ENCODE results near the gene ZNF768.
"Not testable (repeated sequence)": the region's sequence is repeated elsewhere in the genome, so short reads cannot be mapped to it uniquely, and the experiment has no call there.

ZNF768 gene

DNA sequence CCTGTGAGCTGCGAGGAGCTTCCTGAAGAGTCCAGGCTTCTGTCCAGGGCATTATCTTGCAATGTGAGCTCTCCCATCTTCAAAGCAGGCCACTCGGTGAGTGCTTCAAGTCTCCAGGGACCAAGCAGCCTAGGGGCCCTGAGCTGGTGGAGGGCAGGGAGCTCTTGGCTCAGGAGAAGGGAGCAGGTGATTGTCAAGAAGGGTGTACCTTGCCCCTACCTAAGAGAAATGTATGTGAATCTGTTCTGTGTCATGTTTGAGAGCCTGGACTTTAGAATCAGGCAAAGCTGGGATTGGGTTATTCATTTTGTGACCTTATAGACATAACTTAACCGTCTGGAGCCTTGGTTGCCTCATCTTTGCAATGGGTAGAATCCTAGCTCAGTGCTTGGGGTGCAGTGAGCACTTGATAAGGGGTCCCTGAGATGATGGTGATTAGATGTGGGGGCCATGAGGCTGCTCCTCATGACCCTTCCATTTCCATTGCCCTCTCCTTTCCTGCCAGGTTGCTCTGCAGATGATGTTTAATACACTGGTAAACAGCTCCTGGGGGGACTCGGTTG lies 15.9 kb downstream of the ZNF768 start:
- DNase-seq (ENCODE audit: low spot score) = no peak

DNA sequence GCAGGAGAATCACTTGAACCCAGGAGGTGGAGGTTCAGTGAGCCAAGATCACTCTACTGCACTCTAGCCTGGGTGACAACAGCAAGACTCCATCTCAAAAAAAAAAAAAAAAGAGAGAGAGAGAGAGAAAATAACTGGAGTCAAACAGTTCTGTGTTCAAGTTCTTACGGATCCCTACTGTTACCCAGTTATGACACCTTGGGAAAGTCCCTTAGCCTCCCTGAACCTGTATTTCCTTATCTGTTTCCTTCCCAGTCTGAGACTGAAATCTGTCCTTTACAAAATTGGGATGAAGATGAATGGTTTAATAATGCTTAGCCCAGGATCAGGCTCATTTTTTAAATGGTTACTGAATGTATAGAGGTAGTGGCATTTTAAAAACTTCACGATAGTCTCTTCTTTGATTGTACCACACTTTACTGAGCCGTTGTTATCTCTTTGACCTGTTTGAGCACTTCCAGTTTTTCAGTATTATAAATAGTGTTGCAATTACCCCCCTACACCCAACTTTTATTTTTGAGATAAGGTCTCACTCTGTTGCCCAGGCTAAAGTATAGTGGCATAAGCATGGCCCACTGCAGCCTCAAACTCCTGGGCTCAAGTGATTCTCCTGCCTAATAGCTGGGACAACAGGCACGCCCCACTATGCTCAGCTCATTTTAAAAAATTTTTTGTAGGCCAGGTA lies 17.1 kb downstream of the ZNF768 start:
- no peak for DNase-seq (ENCODE audit: low spot score)

DNA sequence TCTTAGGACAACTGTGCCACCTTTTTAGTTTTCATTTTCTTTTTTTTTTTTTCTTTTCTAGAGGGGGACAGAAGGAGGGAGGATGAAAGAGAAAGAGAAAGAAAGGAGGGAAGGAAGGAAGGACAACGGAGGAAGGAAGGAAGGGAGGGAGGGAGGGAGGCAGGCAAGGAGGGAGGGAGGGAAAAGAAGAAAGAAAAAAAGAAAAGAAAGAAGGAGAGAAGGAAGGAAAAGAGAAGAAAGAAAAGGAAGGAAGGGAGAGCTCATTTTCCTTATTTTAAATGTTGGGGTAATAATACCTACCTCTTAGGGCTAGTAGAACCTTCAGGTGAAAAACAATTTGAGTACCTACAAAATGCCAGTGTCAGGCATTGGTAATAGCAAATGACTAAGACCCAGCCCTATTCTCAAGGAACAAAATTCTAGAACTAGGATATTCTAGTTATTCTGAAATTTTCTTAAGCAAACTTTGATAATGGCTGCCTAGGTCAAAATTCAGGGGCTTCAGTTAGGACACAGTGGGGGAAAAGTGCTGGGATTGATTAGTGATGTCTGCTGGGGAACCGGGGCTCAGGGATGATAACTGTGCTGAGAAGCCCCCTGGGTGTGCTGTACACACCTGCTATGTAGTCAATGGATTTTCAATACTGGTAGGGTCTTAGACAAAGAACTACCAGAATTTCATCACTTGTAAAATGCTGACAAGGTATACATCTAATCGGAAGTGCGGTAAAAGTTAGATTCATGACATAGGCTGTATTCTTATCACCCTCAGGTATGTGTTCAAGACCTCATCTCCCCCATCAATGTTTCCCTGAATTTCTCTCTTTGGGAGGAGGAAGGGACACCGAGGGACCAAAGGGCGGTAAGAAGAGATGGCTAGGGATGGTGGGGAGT lies 22.7 kb downstream of the ZNF768 start:
- DNase-seq (ENCODE audit: low spot score) = no peak

DNA sequence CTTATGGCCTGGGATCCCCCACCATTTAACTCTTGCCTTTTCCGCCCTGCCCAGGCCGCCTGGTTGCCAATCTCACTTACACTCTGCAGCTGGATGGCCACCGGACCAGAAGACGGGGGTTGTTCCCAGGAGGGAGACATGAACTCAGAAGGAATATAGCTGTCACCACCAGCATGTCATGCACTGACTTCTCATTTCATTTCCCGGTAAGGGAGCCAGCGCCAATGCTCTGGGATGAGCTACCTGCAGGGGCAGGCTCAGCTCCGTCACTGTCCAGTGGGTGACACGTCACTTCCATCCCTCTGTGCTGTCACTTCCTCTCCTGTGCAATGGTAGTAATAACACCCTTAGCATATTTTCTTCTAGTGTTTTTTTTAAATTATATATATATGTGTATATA lies 27.1 kb downstream of the ZNF768 start:
- DNase-seq (ENCODE audit: low spot score) = no peak

DNA sequence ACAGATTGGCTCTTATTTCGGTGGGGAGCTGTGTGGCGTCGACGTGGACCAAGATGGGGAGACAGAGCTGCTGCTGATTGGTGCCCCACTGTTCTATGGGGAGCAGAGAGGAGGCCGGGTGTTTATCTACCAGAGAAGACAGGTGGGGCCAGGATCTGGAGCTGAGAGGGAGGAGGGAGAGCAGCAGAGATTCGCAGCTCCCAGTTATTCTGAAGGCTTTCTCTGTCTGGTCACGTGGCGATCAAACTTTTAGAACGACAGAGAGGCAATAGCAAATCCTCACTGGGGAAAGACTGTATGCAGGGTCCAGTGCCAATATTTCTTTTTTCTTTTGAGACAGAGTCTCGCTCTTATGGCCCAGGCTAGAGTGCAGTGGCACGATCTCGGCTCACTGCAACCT lies 31.7 kb downstream of the ZNF768 start:
- no peak for DNase-seq (ENCODE audit: low spot score)

DNA sequence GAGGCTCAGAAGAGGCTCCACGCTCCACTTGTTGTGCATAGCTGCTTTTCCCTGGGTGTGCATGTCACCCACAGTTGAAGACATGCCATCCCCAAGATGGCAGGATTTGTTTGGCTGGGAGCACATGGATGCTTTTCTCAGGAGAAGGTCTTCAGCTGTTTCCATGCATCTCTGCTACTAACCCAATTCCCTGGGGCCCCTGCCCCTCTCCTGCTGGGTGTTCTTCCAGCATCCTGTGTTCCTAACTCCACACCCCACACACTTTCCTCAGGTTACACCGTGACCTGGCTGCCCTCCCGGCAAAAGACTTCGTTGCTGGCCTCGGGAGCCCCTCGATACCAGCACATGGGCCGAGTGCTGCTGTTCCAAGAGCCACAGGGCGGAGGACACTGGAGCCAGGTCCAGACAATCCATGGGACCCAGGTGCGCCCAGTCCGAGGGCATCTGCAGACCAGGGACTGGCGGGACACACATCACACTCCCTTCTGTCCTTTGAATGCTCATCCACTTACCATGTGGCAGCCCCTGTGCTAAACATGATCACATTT lies 32.4 kb downstream of the ZNF768 start:
- no peak for DNase-seq (ENCODE audit: low spot score)

DNA sequence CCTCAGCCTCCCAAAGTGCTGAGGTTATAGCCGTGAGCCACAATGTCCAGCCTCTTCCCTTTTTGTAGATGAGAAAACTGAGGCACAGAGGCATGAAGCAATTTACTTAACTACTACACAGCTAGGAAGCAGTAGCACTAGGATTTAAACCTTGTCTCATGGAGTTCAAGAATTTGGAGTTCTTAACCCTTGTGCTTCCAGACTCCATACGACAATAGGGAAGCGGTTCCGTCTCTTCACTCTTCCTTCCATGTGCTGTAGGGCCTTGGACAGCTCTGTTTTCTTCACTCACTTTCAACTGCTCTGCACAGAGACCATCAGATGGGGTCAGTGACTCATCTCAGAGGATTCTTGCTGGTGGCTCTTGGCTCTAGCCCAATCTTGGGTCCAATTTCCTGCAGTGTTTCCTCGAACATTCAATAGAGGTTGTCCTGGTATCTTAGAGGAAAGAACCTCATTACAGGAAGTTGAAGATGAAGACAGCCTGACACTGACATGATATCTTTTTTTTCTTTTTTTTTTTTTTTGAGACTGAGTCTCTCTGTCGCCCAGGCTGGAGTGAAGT lies 34.5 kb downstream of the ZNF768 start:
- peak; percentile 89 for DNase-seq (ENCODE audit: low spot score)

DNA sequence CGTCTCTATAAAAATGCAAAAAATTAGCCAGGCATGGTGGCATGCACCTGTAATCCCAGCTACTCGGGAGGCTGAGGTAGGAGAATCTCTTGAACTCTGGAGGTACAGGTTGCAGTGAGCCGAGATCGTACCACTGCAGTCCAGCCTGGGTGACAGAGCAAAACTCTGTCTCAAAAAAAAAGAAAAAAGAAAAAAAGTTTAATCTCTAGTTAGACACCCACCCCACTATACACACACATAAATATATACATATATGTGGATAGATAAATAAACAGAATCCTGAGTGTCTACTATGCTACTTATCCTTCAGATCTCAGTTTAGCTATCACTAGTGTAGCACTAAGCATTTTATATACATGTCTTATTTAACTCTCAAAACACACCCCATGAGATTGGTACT lies 35.1 kb downstream of the ZNF768 start:
- no peak for DNase-seq (ENCODE audit: low spot score)

DNA sequence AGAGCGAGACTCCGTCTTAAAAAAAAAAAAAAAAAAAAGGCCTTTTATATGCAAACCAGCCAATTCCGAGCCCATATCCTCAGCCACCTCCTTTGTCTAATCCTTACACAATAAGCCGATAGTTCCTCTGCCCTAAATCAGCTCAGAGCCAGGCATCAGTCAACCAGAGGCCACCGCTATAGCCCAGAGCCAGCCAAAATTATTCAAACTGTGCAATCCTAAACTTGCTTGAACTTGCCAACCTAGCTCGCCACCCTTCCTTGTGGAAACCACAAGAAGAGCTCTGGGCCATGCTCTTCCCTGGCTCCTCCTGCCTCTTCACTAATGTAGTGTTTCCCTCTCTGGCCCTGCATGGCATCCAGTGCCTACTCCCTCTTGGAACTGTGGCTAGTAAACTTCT lies 36.2 kb downstream of the ZNF768 start:
- DNase-seq (ENCODE audit: low spot score) = no peak

DNA sequence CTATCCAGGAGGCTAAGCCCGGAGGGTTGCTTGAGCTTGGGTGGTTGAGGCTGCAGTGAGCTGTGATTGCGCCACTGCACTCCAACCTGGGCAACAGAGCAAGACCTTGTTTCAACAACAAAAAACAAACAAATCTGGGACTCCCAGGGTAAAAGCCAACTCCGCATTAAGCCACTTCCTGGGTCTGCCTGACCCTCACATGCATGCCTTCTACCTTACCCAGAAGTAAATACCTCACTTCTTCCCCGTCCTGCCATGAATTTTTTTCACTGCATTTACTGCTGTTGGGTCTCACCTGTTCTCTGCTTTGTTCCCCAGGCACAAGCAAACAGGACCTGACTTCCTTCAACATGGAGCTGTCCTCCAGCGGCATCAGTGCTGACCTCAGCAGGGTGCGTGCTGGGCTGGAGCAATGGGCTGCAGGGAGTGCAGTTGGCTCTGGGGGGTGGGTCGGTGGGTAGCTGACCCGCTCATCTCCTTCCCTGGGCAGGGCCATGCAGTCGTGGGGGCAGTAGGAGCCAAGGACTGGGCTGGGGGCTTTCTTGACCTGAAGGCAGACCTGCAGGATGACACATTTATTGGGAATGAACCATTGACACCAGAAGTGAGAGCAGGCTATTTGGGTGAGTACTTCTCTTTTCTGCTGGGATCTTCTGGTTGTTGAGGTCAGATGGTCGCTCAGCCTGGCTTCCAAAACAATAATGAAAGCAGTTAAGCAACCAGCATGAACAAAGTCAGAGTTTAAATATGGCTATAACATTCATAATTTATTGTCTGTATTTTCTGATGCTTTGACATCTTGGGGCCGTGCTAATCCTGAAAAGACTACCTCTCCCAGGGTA lies 37.4 kb downstream of the ZNF768 start:
- no peak for DNase-seq (ENCODE audit: low spot score)

DNA sequence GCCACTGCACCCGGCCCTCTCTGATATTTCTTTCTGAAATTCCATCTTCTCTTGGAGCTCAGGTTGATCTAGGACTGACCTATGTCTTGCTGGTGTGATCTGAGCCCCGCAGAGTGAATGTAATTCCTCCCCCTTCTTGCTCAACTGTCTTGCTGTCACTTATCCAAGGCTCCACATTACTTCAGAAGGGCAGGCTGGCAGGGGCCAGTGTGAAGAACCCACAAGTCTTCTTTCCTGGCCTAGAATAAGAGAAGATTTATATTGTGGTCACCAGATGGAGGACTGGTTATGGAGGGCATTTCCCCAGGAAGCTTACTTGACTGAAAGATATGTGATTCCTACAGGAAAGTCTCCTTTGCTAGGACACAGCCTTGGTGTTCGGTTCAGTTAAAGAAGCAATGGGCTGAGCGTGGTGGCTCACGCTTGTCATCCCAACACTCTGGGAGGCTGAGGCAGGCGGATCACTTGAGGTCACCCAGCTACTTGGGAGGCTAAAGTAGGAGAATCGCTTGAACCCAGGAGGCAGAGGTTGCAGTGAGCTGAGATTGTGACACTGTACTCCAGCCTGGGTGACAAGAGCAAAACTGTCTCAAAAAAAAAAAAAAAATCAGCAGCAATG lies 40.4 kb downstream of the ZNF768 start:
- DNase-seq (ENCODE audit: low spot score) = no peak

DNA sequence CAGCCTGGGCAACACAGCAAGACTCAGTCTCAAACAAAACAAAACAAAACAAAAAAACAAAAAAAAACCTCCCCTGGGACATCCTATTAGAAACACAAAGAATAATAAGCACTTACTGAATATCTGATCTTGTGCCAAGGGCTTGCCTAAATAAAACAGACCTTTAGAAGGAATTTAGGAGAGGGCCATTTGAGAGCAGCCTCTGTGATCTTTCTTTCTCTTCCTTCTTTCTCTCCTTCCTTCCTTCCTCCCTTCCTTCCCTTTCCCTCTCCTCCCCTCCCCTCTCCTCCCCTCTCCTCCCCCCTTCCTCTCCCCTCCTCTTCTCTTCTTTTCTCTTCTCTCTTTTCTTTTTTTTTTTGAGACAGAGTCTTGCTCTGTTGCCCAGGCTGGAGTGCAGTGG lies 41.5 kb downstream of the ZNF768 start:
- DNase-seq (ENCODE audit: low spot score) = no peak

DNA sequence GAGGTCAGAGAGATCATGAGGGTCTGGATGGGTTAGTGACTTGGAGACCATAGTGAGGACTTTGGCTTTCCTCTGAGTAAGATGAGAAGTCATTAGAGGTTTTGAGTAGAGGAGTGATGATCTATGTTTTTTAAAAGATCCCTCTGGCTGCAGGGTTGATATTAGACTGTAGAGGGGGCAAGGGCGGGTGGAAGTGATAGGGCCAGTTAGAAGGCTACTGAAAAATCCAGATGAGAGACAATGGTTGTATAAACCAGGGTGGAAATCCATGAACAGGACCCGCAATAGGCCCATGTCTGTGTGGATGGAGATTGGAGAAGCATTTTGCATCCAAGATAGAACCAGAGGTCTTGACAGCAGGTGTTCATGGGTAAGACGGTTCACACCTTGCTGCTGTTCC lies 44.0 kb downstream of the ZNF768 start:
- no peak for DNase-seq (ENCODE audit: low spot score)

DNA sequence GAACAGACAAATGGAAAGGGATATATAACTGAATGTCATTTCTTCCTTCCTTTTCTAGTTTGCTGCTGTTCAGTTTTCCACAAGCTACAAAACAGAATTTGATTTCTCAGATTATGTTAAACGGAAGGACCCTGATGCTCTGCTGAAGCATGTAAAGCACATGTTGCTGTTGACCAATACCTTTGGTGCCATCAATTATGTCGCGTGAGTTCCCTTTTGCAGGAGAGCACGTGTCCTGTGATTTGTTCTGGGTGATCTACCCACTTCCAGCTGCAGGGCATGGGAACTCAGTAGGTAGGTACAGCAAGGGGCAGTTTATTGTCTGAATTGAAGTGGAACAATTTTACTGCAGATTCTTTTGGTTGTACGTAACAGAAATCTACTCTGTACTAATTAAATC lies 45.0 kb downstream of the ZNF768 start:
- DNase-seq (ENCODE audit: low spot score) = no peak

DNA sequence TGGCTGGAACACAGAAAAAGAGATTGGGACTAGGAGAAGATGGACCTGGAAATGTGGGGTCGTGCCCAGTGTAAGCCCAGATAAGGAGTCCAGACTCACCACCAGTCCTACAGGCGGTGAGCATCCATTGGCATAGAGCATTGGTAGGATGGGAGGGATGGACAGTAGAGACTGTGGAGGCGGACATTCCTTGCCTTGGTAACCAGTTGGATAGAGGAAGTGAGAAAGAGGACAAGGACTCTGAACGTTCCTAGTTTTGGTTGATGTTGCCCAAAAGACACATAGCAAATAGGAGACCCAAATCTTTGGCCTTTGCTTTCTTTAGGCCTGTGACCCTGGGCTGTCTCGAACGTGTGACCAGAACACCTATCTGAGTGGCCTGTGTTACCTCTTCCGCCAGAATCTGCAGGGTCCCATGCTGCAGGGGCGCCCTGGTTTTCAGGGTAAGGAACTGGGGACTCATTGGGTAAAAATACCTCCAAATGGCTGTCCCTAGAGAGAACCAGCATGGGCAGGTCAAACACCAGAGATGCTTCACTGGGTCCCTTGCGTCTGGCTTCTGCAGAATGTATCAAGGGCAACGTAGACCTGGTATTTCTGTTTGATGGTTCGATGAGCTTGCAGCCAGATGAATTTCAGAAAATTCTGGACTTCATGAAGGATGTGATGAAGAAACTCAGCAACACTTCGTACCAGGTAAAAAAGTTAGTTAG lies 47.4 kb downstream of the ZNF768 start:
- no peak for DNase-seq (ENCODE audit: low spot score)

DNA sequence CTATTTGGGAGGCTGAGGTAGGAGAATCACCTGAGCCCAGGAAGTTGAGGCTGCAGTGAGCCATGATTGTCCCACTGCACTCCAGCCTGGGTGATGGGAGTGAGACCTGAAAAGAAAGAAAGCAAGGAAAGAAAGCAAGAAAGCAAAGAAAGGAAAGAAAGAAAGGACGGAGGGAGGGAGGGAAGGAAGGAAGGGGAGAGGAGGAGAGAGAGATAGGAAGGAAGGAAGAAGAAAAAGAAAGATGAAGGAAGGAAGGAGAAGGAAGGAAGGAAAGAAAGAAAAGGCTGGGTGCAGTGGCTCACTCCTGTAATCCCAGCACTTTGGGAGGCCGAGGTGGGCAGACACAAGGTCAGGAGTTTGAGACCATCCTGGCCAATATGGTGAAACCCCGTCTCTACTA lies 48.6 kb downstream of the ZNF768 start:
- DNase-seq (ENCODE audit: low spot score) = not testable (repeated sequence)

DNA sequence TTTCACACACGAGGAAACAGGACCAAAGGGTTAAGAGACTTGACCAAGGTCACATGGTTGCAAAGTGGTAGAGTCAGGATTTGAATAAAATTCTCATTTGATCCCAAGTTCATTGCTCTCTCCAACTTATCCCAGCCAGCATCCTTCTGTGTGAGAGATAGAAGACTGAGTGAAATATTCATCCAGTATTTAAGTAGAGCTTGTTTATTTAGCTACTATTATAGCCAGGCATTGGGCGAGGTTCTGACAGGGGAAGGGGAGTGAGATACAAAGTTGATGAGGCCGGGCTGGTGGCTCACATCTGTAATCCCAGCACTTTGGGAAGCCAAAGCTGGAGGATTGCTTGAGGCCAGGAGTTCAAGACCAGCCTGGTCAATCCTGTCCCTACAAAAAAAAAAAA lies 49.4 kb downstream of the ZNF768 start:
- no peak for DNase-seq (ENCODE audit: low spot score)

DNA sequence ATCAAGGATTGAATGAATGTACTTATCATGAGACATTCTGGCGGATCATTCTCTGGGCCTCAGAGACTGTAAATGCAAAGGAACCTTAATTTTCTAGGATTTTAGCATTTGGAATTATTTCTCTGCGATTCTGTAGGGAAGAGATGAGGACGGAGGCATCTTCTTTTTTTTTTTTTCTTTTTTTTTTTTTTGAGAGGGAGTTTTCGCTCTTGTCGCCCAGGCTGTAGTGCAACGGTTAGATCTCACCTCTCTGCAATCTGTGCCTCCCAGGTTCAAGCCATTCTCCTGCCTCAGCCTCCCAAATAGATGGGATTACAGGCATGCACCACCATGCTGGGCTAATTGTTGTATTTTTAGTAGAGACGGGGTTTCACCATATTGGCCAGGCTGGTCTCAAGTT lies 51.7 kb downstream of the ZNF768 start:
- no peak for DNase-seq (ENCODE audit: low spot score)

DNA sequence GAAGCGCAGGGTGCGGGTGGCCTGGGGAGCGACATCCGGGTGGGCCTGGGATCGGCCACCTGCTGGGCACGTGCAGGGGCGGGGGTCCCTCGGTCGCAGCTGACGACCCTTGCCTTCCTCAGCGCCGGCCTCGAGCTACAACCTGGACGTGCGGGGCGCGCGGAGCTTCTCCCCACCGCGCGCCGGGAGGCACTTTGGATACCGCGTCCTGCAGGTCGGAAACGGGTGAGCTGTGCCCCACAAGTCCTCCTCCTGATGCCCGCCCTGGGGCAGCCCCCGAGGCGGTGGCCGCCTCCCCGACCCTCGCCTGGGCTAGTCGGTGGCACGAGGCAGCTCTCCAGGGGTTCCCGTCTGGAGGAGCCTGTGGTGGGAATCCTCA lies 52.3 kb downstream of the ZNF768 start:
- no peak for DNase-seq (ENCODE audit: low spot score)

All from hepatic stellate cell (primary cell).